GM06990 (cell line): Measurements from ENCODE around the gene ARL15.

Source experiments
- DNase-seq: peaks from one replicate; pipeline ENCODE4 v3.0.0-alpha.2; 2011; ENCODE audit not compliant: insufficient read length; ENCODE audit errors: extremely low read depth
- H3K27me3 ChIP-seq: replicated peaks from 2 replicates; pipeline ENCODE4 v1.6.0; 2011; ENCODE audit warnings: low read length; ENCODE audit not compliant: control insufficient read depth, insufficient read depth
- H3K36me3 ChIP-seq: 2 replicates; pipeline ENCODE4 v1.5.1; 2011; ENCODE audit warnings: low read length; ENCODE audit not compliant: control insufficient read depth, insufficient read depth
- H3K4me3 ChIP-seq: replicated peaks from 2 replicates; pipeline ENCODE4 v1.5.1; 2011; ENCODE audit warnings: low read depth, mild to moderate bottlenecking, control low read depth, low read length
- CTCF ChIP-seq: IDR thresholded peaks from 2 replicates; pipeline ENCODE4 v1.5.1; 2011; ENCODE audit warnings: low read length, control low read depth, mild to moderate bottlenecking, inconsistent platforms; ENCODE audit not compliant: insufficient read depth, poor library complexity, severe bottlenecking

ARL15 gene

DNA sequence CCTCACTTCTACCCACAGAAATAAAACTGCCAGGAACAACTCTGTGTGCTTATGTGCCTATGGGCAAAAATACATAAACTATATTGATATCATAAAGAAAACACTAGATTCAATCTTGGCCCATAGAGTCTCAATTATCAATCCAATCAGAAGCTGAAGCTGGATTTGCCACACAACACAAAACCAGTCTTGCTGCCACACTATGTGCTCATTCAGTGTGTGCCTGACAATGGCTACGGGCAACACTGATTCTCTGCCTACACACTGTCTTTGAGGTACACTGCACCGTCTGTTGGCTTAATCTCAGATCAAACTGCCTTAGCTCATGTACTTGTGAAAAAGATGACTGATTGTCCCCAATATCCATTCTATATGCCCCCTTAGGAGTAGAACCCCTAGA, 35.4 kb downstream of the ARL15 start:
- Histone ChIP-seq H3K27me3 (no peaks in the 10 kb centered on the region), H3K4me3 (no peak overlapping the region), H3K36me3 (no peaks in the 10 kb centered on the region)
- no peak for DNase-seq
- no peak for TF ChIP-seq CTCF

DNA sequence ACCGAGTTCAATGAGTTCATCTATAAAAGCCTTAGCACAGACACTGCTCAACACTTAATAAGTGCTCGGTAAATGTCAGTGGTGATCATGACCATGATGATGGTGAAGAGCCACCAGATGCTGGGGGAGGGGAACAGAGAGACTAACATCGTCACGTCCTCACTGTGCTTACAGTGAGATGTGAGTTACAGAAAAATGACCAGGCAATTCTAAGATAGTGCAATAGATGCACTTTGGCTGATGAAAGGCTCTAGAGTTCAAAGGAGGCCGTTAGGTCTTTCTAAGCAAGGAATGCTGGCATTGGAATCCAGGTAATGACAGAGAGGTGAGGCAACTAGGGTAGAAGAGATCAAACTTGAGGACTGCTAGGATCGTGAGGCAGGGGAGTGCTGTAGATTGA, 36.7 kb downstream of the ARL15 start:
- TF ChIP-seq CTCF = no peak
- no peaks in the 10 kb centered on the region for H3K36me3 ChIP-seq
- no peak for DNase-seq

DNA sequence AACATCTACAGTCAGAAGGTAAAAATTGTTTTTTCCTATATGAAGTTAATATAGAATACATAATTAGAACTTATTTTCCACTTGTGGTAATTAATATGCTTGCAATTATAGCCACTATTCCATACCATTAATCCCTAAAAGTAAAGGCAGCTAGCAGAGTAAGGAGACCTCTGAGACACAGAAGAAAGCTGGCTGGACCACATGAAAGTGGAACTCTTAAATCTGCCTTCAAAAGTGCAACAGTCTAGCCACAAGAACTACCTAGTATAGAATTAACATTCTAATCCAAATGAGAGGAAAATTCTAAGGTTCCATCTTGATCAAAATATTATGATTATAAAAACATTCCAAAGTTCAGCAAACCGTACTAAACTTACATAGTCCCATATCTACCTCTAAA, 37.6 kb downstream of the ARL15 start:
- no peaks in the 10 kb centered on the region for H3K36me3 ChIP-seq
- no peaks in the 10 kb centered on the region for H3K27me3 ChIP-seq
- no peak for TF ChIP-seq CTCF
- no peak overlapping the region for H3K4me3 ChIP-seq
- no peak for DNase-seq

More for the DNA sequence above, 36.7 kb downstream of the ARL15 start:
- H3K27me3 ChIP-seq = no peaks in the 10 kb centered on the region
- no peak overlapping the region for H3K4me3 ChIP-seq

- no peak overlapping the region for H3K4me3 ChIP-seq
- no peaks in the 10 kb centered on the region for H3K36me3 ChIP-seq
- no peak for DNase-seq
- no peak for TF ChIP-seq CTCF
- no peaks in the 10 kb centered on the region for H3K27me3 ChIP-seq
These were observed 40.0 kb downstream of the ARL15 start for GRCh38 chr5:54270326-54270725.

GRCh38 chr5:54264574-54264973, 45.8 kb downstream of the ARL15 start:
- DNase-seq = no peak
- Histone ChIP-seq H3K36me3 (no peaks in the 10 kb centered on the region), H3K4me3 (no peak overlapping the region), H3K27me3 (no peaks in the 10 kb centered on the region)
- no peak for TF ChIP-seq CTCF

GRCh38 chr5:54263447-54263846, 46.9 kb downstream of the ARL15 start:
- no peak for DNase-seq

More at GRCh38 chr5:54263447-54263846, 46.9 kb downstream of the ARL15 start:
- no peaks in the 10 kb centered on the region for H3K36me3 ChIP-seq
- TF ChIP-seq CTCF = no peak
- no peak overlapping the region for H3K4me3 ChIP-seq
- no peaks in the 10 kb centered on the region for H3K27me3 ChIP-seq
